Sciatic nerve (tissue), 1 donor: ENCODE measurements around the gene SGSM2. TPM values are rescaled to one million over a fixed set of nuclear protein-coding genes. Genes with fewer than 3 reads are reported as not detected.

ENCODE experiments used
- total RNA-seq: library from RNA; stranded (reverse); fragmentation: NEBNext Ultra II Directional; extraction: Animal tissue kit (Norgen Biotek cat#: 25700); gene quantifications from one replicate; pipeline ENCODE4 v1.2.1, GENCODE V29; 2021
- donor health status: DM: no; HTN: no; CAD: no.

SGSM2 gene
- total RNA-seq, 1 donor from 2014 or later, result 59.3 TPM

Other genes starting within 250 kb of the SGSM2 start
- gene SMG6, start 33.7 kb upstream of the SGSM2 start, total RNA-seq, result 58.7 TPM
- gene SRR, start 33.6 kb upstream of the SGSM2 start, total RNA-seq, result 10.0 TPM
- 18.4 TPM for gene TSR1, start 1.0 kb upstream of the SGSM2 start, total RNA-seq
- 37.7 TPM for gene MNT, start 63.6 kb downstream of the SGSM2 start, total RNA-seq
- 39.0 TPM for gene METTL16, start 174.4 kb downstream of the SGSM2 start, total RNA-seq